Small intestine (tissue), 7 donors: ENCODE data around the gene MTHFD1L. TPM values are rescaled to one million over a fixed set of nuclear protein-coding genes. Genes with fewer than 3 reads are reported as not detected.
A peak's percentile ranks its signal among the peaks of the same experiment; 100 is the strongest.
"Not testable (repeated sequence)": the region's sequence is repeated elsewhere in the genome, so short reads cannot be mapped to it uniquely, and the experiment has no call there.

Experiments
- DNase-seq, 2 donors: peaks; one replicate each; pipeline versions ENCODE4 v3.0.0 to v3.0.0-alpha.2; 2013
- FAIRE-seq: peaks from 2 replicates; lab custom pipeline; 2012; peaks lifted over from hg19 to GRCh38; lab: Jason Lieb, UNC
- H3K27ac ChIP-seq, 3 donors: one replicate each; pipeline ENCODE4 v1.5.1; 2013; ENCODE audit warnings: low read length in 2 of 3, mild to moderate bottlenecking in 2 of 3, control low read depth in 1 of 3, inconsistent platforms in 1 of 3, low read depth in 1 of 3, moderate library complexity in 1 of 3
- H3K27me3 ChIP-seq, 3 donors: one replicate each; pipeline ENCODE4 v1.6.1; 2013; ENCODE audit warnings: low read length in 3 of 3, inconsistent platforms in 1 of 3; ENCODE audit not compliant: control insufficient read depth in 3 of 3, insufficient read depth in 3 of 3
- H3K36me3 ChIP-seq, 3 donors: one replicate each; pipeline ENCODE4 v1.6.1; 2013; ENCODE audit warnings: low read length in 3 of 3, inconsistent platforms in 1 of 3, low read depth in 1 of 3, mild to moderate bottlenecking in 1 of 3, moderate library complexity in 1 of 3; ENCODE audit not compliant: control insufficient read depth in 3 of 3, insufficient read depth in 2 of 3
- H3K4me1 ChIP-seq, 3 donors: one replicate each; pipeline ENCODE4 v1.6.1; 2013; ENCODE audit warnings: low read length in 2 of 3, inconsistent platforms in 1 of 3, low read depth in 1 of 3, mild to moderate bottlenecking in 1 of 3, moderate library complexity in 1 of 3; ENCODE audit not compliant: control insufficient read depth in 3 of 3, insufficient read depth in 2 of 3
- H3K4me3 ChIP-seq, 3 donors: one replicate each; pipeline ENCODE4 v1.5.1; 2013; ENCODE audit warnings: low read length in 3 of 3, control low read depth in 1 of 3, inconsistent platforms in 1 of 3, low read depth in 1 of 3, mild to moderate bottlenecking in 1 of 3, moderate library complexity in 1 of 3
- H3K9me3 ChIP-seq, 2 donors: one replicate each; pipeline ENCODE4 v1.6.1; 2013; ENCODE audit warnings: low read depth in 1 of 2, low read length in 1 of 2; ENCODE audit not compliant: control insufficient read depth in 2 of 2, insufficient read depth in 1 of 2
- WGBS, 3 donors: extraction: QIAGEN DNeasy Blood & Tissue Kit; methylation state at CpG; one replicate each; pipeline ENCODE4 v1.1.7; 2013; 5-methylcytosine and 5-hydroxymethylcytosine counted together
- polyA plus RNA-seq, 4 donors: library from polyadenylated mRNA; stranded (reverse) in 3 of 4; unstranded in 1 of 4; fragments of 200-250 nt in 3 of 4; fragments of 120-200 nt in 1 of 4; gene quantifications; one replicate each; pipeline versions ENCODE4 v1.2.1 to v1.2.3, GENCODE V29; 2013
- donor health status: healthy with polysubstance abuse.
- donor health status: control.
- donor health status: control.
- donor health status: Bipolar disorder and iron deficiency.
- donor health status: healthy.

The MTHFD1L gene
- polyA plus RNA-seq, 4 donors = 0.89 to 14.2 (median 4.7) TPM

GRCh38 chr6:150857062-150857944 is 8.2 kb upstream of the MTHFD1L start:
- Histone ChIP-seq H3K36me3 (no peaks in the 10 kb centered on the region), H3K27me3 (no peaks in the 10 kb centered on the region), H3K4me3 (no peak overlapping the region), H3K4me1 (no peaks in the 10 kb centered on the region), H3K27ac (peak overlapping the region in 2 of 3 donors; percentile 62 to 91), H3K9me3 (no peaks in the 10 kb centered on the region)
- FAIRE-seq (no peak), DNase-seq (peak in 1 of 2 donors; percentile 45)
- WGBS, 3 donors = 54 to 65% (median 65%) methylated on average over 7 of the region's 7 CpGs

- FAIRE-seq = no peak
- Histone ChIP-seq H3K4me3 (no peak overlapping the region), H3K9me3 (no peaks in the 10 kb centered on the region), H3K36me3 (no peaks in the 10 kb centered on the region), H3K27ac (peak overlapping the region in 2 of 3 donors; percentile 62 to 91), H3K4me1 (no peaks in the 10 kb centered on the region), H3K27me3 (no peaks in the 10 kb centered on the region)
- DNase-seq = no peak
- WGBS, 3 donors = 69 to 93% (median 89%) methylated on average over 2 of the region's 2 CpGs
Observed at GRCh38 chr6:150857945-150858308, 7.6 kb upstream of the MTHFD1L start.

- DNase-seq, H3K4me3 ChIP-seq, H3K27ac ChIP-seq, H3K4me1 ChIP-seq, H3K9me3 ChIP-seq, H3K27me3 ChIP-seq, H3K36me3 ChIP-seq, FAIRE-seq: not testable (repeated sequence)
- 66 to 74% (median 70%) methylated on average over 8 of the region's 8 CpGs for WGBS, 3 donors
Observed at GRCh38 chr6:150861448-150862168, 3.9 kb upstream of the MTHFD1L start.

- WGBS, 3 donors = 86 to 92% (median 91%) methylated on average over 7 of the region's 7 CpGs
- no peaks in the 10 kb centered on the region for H3K36me3 ChIP-seq
- H3K4me3 ChIP-seq = no peak overlapping the region
- H3K9me3 ChIP-seq = no peaks in the 10 kb centered on the region
- DNase-seq (no peak), FAIRE-seq (no peak)
- H3K27ac ChIP-seq = no peak overlapping the region
- no peaks in the 10 kb centered on the region for H3K27me3 ChIP-seq
- peaks cover 0 to 5% (median 0%) of the 10 kb centered on the region in 3 donors for H3K4me1 ChIP-seq
Observed at GRCh38 chr6:150863213-150863928, 2.1 kb upstream of the MTHFD1L start.

GRCh38 chr6:150865043-150865405 is 478 bp upstream of the MTHFD1L start:
- 2 to 12% (median 3%) methylated on average over 5 of the region's 5 CpGs for WGBS, 3 donors
- no peaks in the 10 kb centered on the region for H3K36me3 ChIP-seq
- FAIRE-seq = no peak

GRCh38 chr6:150866147-150866990 is 867 bp downstream of the MTHFD1L start:
- Histone ChIP-seq H3K4me3 (peak overlapping the region; percentile 67 to 79 (median 69)), H3K4me1 (peaks cover 0 to 5% (median 0%) of the 10 kb centered on the region in 3 donors), H3K36me3 (no peaks in the 10 kb centered on the region), H3K27ac (peak overlapping the region in 2 of 3 donors; percentile 69 to 95), H3K27me3 (no peaks in the 10 kb centered on the region), H3K9me3 (no peaks in the 10 kb centered on the region)
- WGBS, 3 donors = 1 to 4% (median 4%) methylated on average over 47 to 95 of the region's 95 CpGs
- FAIRE-seq (no peak), DNase-seq (peak; percentile 56 to 91)

More at GRCh38 chr6:150865043-150865405, 478 bp upstream of the MTHFD1L start:
- Histone ChIP-seq H3K27me3 (no peaks in the 10 kb centered on the region), H3K9me3 (no peaks in the 10 kb centered on the region), H3K4me1 (peaks cover 0 to 5% (median 0%) of the 10 kb centered on the region in 3 donors), H3K27ac (peak overlapping the region in 2 of 3 donors; percentile 78 to 80), H3K4me3 (peak overlapping the region in 2 of 3 donors; percentile 41 to 69)
- DNase-seq = no peak

GRCh38 chr6:150866991-150867501 is 1.5 kb downstream of the MTHFD1L start:
- peak overlapping the region; percentile 67 to 79 (median 69) for H3K4me3 ChIP-seq
- peaks cover 0 to 5% (median 0%) of the 10 kb centered on the region in 3 donors for H3K4me1 ChIP-seq
- WGBS, 3 donors = 69 to 89% (median 88%) methylated on average over 13 of the region's 13 CpGs
- FAIRE-seq (no peak), DNase-seq (no peak)
- peak overlapping the region in 2 of 3 donors; percentile 69 to 95 for H3K27ac ChIP-seq
- no peaks in the 10 kb centered on the region for H3K27me3 ChIP-seq
- no peaks in the 10 kb centered on the region for H3K36me3 ChIP-seq
- H3K9me3 ChIP-seq = no peaks in the 10 kb centered on the region
